Uterine smooth muscle cell (primary cell): ENCODE results near the gene TCAP. TPM values are rescaled to one million over a fixed set of nuclear protein-coding genes. Genes with fewer than 3 reads are reported as not detected.

Experiments used
- total RNA-seq: library from RNA; depleted of rRNA; stranded (reverse); fragments of >200 nt; gene quantifications from 2 replicates; pipeline ENCODE4 v1.2.3, GENCODE V29; 2014

TCAP gene, protein sequence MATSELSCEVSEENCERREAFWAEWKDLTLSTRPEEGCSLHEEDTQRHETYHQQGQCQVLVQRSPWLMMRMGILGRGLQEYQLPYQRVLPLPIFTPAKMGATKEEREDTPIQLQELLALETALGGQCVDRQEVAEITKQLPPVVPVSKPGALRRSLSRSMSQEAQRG
- 0.33 and 0.50 TPM in 2 replicates for total RNA-seq

DNA sequence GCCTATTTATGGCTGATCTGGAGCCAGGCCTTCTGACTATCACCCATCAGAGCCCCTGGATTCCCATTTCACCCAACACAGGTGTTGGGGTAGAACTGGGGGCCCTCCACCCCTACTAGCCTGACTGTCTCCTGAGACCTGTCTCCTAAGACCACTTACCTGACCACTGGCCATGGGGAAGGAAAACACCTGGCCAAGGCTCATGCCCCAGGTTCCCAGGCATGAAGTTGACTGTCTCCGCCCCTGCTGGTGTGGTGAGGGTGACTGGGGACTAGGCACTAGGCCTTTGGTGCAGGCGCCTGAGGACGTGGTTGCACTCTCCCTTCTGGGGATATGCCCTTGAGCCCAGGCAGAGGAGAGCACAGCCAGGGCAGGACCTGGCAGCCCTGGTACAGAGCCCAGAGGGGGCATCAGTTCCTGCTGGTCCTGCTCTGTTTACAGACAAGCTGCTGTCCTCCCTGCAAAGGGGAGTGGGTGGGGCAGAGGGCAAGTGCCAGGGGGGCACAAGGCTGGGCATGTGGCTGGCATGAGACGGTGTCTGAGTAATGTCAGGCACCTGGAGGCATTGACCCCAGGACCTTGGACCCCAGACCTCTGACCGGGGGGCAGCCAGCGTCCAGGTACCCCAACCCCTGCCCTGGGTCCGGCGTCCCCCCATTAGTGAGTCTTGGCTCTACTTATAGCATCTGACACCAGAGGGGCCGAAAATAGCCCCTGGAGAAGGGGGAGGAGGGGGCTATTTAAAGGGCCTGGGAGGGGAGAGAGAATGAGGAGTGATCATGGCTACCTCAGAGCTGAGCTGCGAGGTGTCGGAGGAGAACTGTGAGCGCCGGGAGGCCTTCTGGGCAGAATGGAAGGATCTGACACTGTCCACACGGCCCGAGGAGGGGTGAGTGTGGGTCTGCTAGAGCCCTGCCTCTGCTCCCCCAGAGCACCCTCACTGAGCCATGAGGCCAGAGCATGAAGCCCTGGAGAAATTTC is at the start of gene TCAP:
TSS of gene TCAP (plus strand) at position 769 of the 981 bp plus-strand sequence. CDS start at position 780, 11 bp downstream.

DNA sequence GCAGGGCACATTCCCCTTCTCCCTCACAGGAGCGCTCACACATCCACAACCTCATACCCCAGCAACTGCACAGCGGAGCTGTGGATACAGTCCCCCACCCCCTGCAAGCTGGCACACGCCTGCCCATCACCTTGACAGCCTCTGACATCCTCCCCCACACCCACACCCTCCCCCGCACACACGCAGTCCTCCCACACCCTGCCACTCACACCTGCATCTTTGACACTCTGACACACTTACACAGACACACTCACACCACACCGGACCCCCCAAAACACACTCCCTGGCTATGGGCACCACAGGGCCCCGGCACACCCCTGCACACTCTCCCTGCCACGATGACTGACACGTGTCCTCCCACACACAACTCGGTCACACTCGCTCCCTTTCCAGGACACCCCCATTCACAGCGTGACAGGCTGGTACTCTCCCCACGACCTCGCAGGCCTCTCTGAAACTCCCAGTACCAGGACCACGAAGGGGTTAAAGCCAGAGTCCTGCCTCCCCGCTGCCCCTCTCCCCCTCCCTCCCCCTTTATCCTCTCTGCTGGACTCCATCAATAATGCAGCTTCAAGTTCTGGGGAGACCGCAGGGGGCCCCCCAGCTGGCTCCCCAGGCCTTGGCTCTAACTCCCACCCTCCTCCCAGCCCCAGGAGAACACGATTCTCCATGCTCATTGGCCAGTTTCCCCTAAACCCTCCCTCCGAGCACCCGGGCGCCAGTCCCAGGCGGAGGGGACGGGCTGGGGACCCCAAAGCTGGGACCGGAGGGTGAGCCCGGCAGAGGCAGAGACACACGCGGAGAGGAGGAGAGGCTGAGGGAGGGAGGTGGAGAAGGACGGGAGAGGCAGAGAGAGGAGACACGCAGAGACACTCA is 38.7 kb upstream of the TCAP start, which contains the start of gene PPP1R1B:
TSS of gene PPP1R1B (plus strand) at position 782 of the 876 bp plus-strand sequence. CDS start 441 bp downstream, outside the sequence.

DNA sequence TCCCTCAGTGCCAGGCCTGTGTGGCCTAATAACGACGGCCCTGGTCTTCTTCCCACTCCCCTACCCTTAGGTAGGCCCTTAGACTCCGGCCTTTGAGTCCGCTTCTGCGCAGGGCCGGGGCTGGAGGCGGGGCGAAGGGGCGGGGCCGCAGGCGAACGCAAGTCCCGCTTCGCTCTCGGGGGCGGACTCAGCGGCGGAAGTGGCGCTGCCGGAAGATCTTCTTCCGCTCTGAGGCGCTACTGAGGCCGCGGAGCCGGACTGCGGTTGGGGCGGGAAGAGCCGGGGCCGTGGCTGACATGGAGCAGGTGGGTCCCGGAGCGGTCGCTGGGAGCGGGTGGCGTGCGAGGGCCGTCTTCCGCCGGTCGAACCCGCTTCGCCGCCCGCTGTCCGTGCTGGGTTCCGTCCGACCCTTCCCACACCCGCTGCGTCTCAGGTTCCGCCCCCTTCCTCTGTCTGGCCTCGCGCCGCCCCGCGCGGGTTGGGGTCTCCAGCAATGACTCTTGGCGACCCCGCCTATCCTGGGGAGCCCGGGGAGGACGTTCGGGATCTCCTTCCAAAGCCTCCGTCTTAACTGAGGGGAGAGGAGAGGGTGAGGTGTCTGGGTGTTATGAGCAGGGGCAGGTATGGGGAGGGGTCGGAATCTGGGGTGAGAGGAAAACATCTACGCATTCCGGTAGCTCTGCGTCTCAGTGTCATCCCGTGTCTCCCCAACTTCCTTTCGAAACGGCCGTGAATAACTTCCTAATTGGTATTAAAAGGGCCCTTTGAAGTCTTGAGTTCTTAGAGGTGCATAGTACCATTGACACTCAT is 28.0 kb upstream of the TCAP start, which contains the start of gene STARD3:
TSS of gene STARD3 (plus strand) at position 218 of the 810 bp plus-strand sequence. CDS start 16,388 bp downstream, outside the sequence.

DNA sequence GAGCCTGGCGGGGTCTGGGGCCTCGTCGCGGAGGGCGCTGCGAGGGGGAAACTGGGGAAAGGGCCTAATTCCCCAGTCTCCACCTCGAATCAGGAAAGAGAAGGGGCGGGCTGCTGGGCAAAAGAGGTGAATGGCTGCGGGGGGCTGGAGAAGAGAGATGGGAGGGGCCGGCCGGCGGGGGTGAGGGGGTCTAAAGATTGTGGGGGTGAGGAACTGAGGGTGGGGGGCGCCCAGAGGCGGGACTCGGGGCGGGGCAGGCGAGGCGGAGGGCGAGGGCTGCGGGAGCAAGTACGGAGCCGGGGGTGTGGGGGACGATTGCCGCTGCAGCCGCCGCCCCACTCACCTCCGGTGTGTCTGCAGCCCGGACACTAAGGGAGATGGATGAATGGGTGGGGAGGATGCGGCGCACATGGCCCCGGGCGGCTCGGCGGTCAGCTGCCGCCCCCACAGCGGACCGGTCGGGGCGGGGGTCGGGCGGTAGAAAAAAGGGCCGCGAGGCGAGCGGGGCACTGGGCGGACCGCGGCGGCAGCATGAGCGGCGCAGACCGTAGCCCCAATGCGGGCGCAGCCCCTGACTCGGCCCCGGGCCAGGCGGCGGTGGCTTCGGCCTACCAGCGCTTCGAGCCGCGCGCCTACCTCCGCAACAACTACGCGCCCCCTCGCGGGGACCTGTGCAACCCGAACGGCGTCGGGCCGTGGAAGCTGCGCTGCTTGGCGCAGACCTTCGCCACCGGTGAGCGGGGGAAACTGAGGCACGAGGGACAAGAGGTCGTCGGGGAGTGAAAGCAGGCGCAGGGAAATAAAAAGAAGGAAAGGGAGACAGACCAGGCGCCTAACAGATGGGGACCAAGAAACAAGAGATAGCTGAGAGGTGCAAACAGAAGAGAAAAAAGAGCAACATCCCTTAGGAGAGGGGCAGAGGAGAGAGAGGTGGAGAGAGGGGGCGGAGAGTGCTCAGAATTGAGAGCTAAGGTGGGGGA is 3.1 kb downstream of the TCAP start, which contains the start of gene PNMT:
TSS of gene PNMT (plus strand) at position 509 of the 980 bp plus-strand sequence. CDS start at position 532, 23 bp downstream.

DNA sequence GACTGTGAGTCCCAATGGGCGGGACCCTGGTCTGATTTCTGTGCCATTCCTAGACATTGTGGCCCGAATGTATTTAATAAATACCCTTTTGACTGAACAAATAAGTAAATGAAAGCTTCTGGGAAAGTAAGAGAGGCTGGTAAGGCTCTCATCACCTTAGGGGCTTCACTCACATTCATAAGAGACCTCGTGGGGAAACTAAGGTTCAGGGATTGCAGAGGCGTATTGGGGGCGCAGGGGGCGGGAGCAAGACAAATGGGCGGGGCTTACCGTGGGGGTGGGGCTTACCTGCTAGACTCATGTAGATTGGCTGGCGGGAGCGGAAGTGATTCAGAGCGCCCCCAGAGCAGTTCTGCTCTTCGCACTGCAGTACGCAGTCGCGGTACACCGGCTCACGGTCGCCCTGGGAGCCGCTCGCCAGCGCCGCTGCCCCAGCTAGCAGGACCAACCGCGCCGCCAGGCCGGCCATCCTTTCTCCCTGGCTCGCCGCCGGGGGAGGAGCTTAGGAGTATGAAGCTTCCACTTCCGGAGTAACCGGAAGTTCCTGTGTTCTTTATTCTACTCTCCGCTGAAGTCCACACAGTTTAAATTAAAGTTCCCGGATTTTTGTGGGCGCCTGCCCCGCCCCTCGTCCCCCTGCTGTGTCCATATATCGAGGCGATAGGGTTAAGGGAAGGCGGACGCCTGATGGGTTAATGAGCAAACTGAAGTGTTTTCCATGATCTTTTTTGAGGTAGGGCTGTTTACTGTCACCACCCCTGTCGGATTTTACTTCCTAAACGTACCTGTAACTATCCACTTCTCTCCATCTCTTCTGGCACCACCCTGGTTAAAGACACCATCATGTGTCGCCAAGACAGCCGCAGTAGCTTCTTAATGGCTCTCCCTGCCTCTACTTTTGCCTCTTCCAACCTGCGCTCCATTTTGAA is 22.7 kb downstream of the TCAP start, which contains the start of gene PGAP3:
TSS of gene PGAP3 (minus strand) at position 512 of the 929 bp plus-strand sequence. CDS start at position 469, 43 bp downstream.

DNA sequence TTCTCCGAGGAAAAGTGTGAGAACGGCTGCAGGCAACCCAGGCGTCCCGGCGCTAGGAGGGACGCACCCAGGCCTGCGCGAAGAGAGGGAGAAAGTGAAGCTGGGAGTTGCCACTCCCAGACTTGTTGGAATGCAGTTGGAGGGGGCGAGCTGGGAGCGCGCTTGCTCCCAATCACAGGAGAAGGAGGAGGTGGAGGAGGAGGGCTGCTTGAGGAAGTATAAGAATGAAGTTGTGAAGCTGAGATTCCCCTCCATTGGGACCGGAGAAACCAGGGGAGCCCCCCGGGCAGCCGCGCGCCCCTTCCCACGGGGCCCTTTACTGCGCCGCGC is 34.6 kb downstream of the TCAP start, which contains the start of gene ERBB2:
TSS of gene ERBB2 (plus strand) at position 247 of the 330 bp plus-strand sequence. CDS start 175 bp downstream, outside the sequence.

Other genes with a start within 250 kb of the TCAP start
- 20.5 and 22.7 TPM in 2 replicates for gene MED1, start 214.1 kb upstream of the TCAP start, total RNA-seq
- gene CDK12, start 203.9 kb upstream of the TCAP start, total RNA-seq: 27.5 and 29.7 TPM in 2 replicates
- not detected in 2 replicates for gene NEUROD2, start 57.4 kb upstream of the TCAP start, total RNA-seq
- not detected in 2 replicates for gene PPP1R1B, start 38.4 kb upstream of the TCAP start, total RNA-seq
- 21.6 and 26.7 TPM in 2 replicates for gene STARD3, start 28.2 kb upstream of the TCAP start, total RNA-seq
- 0.22 TPM in 1 of 2 replicates, not detected in the other for gene PNMT, start 3.1 kb downstream of the TCAP start, total RNA-seq
- gene PGAP3, start 22.7 kb downstream of the TCAP start, total RNA-seq: 5.9 and 10.0 TPM in 2 replicates
- 28.0 and 37.5 TPM in 2 replicates for gene ERBB2, start 34.7 kb downstream of the TCAP start, total RNA-seq
- gene MIEN1, start 65.2 kb downstream of the TCAP start, total RNA-seq: 16.8 and 18.1 TPM in 2 replicates
- gene GRB7, start 72.6 kb downstream of the TCAP start, total RNA-seq: 0.37 and 1.00 TPM in 2 replicates
- not detected in 2 replicates for gene IKZF3, start 199.0 kb downstream of the TCAP start, total RNA-seq
- gene ZPBP2, start 202.9 kb downstream of the TCAP start, total RNA-seq: not detected in 2 replicates